Liver (tissue), 9 donors: ENCODE results near the gene TPPP3. TPM values are rescaled to one million over a fixed set of nuclear protein-coding genes. Genes with fewer than 3 reads are reported as not detected.

Source experiments
- DNase-seq: peaks from one replicate; pipeline ENCODE4 v3.0.0-alpha.2; 2017; ENCODE audit warnings: low spot score
- H3K27ac ChIP-seq, 2 donors: one replicate each; pipeline ENCODE4 v1.7.0; 2013; ENCODE audit warnings: inconsistent platforms in 2 of 2, low read length in 2 of 2, control low read depth in 1 of 2, low read depth in 1 of 2, mild to moderate bottlenecking in 1 of 2
- H3K27me3 ChIP-seq, 4 donors: one replicate each; pipeline versions ENCODE4 v1.6.1 to v1.7.0; 2013; ENCODE audit warnings: low read length in 3 of 4, inconsistent platforms in 1 of 4, mild to moderate bottlenecking in 1 of 4, moderate library complexity in 1 of 4; ENCODE audit not compliant: control insufficient read depth in 4 of 4, insufficient read depth in 4 of 4
- H3K36me3 ChIP-seq, 4 donors: one replicate each; pipeline versions ENCODE4 v1.6.1 to v1.7.0; 2013; ENCODE audit warnings: low read length in 3 of 4, mild to moderate bottlenecking in 3 of 4, low read depth in 1 of 4, moderate library complexity in 1 of 4; ENCODE audit not compliant: control insufficient read depth in 4 of 4, insufficient read depth in 3 of 4
- H3K4me1 ChIP-seq, 4 donors: one replicate each; pipeline versions ENCODE4 v1.6.1 to v1.7.0; 2013; ENCODE audit warnings: low read length in 3 of 4, mild to moderate bottlenecking in 3 of 4, moderate library complexity in 1 of 4; ENCODE audit not compliant: control insufficient read depth in 4 of 4, insufficient read depth in 4 of 4
- H3K4me3 ChIP-seq, 3 donors: one replicate each; pipeline versions ENCODE4 v1.6.1 to v1.7.0; 2013; ENCODE audit warnings: low read length in 3 of 3, control low read depth in 1 of 3, low read depth in 1 of 3, mild to moderate bottlenecking in 1 of 3
- H3K9ac ChIP-seq, 2 donors: one replicate each; pipeline ENCODE4 v1.7.0; 2013; ENCODE audit warnings: low read length in 2 of 2, mild to moderate bottlenecking in 2 of 2, moderate library complexity in 2 of 2, control low read depth in 1 of 2, low read depth in 1 of 2
- H3K9me3 ChIP-seq, 4 donors: one replicate each; pipeline versions ENCODE4 v1.6.1 to v1.7.0; 2013; ENCODE audit warnings: low read length in 3 of 4; ENCODE audit not compliant: control insufficient read depth in 4 of 4
- ATF3 ChIP-seq: IDR thresholded peaks from 2 replicates; pipeline ENCODE4 v1.6.1; 2016; ENCODE audit warnings: antibody characterized with exemption
- FOXA1 ChIP-seq: IDR thresholded peaks from 2 replicates; pipeline ENCODE4 v1.6.1; 2016; ENCODE audit warnings: antibody characterized with exemption
- FOXA2 ChIP-seq: IDR thresholded peaks from 2 replicates; pipeline ENCODE4 v1.6.1; 2016; ENCODE audit warnings: antibody characterized with exemption
- GABPA ChIP-seq, 2 donors: IDR thresholded peaks in 1 of 2; conservative IDR thresholded peaks in 1 of 2; 2 replicates each; pipeline ENCODE4 v1.6.1; 2016; ENCODE audit warnings: antibody characterized with exemption in 2 of 2, mild to moderate bottlenecking in 1 of 2, moderate library complexity in 1 of 2
- HNF4A ChIP-seq, 2 donors: conservative IDR thresholded peaks; 2 replicates each; pipeline ENCODE4 v1.6.1; 2016; ENCODE audit warnings: antibody characterized with exemption in 2 of 2, mild to moderate bottlenecking in 2 of 2
- REST ChIP-seq: IDR thresholded peaks from 2 replicates; pipeline ENCODE4 v1.6.1; 2016; ENCODE audit warnings: antibody characterized with exemption, mild to moderate bottlenecking
- SP1 ChIP-seq: IDR thresholded peaks from 2 replicates; pipeline ENCODE4 v1.6.1; 2018; ENCODE audit warnings: antibody characterized with exemption, mild to moderate bottlenecking
- TAF1 ChIP-seq: conservative IDR thresholded peaks from 2 replicates; pipeline ENCODE4 v1.6.1; 2016; ENCODE audit warnings: antibody characterized with exemption, mild to moderate bottlenecking
- YY1 ChIP-seq: IDR thresholded peaks from 2 replicates; pipeline ENCODE4 v1.6.1; 2016; ENCODE audit warnings: antibody characterized with exemption, mild to moderate bottlenecking
- WGBS: extraction: QIAGEN DNeasy Blood & Tissue Kit; methylation state at CpG from one replicate; pipeline ENCODE4 v1.1.7; 2013; 5-methylcytosine and 5-hydroxymethylcytosine counted together
- polyA plus RNA-seq, 2 donors: library from polyadenylated mRNA; stranded (reverse) in 1 of 2; unstranded in 1 of 2; fragments of 200-250 nt in 1 of 2; fragments of >200 nt in 1 of 2; fragmentation: Nextera tagmentation in 1 of 2; extraction: Ambion mirVana in 1 of 2; gene quantifications; one replicate each; pipeline versions ENCODE4 v1.2.1 to v1.2.3, GENCODE V29; 2013 to 2015
- total RNA-seq, 2 donors: library from RNA; depleted of rRNA; stranded (reverse); fragments of >200 nt; gene quantifications; one replicate each; pipeline ENCODE4 v1.2.3, GENCODE V29; 2014
- TF ChIP-seq, protein P1 (sequence below): IDR thresholded peaks from 2 replicates; pipeline ENCODE4 v1.6.1; 2016; ENCODE audit warnings: antibody characterized with exemption
- TF ChIP-seq, protein P2 (sequence below): fragments of 150-350 bp; IDR thresholded peaks from 2 replicates; pipeline ENCODE4 v1.5.1; 2017; ENCODE audit warnings: improper control_type of control experiment, low read depth, low read length; ENCODE audit not compliant: missing input control
- TF ChIP-seq, protein P3 (sequence below): IDR thresholded peaks from 2 replicates; pipeline ENCODE4 v1.6.1; 2016; ENCODE audit warnings: antibody characterized with exemption
- donor health status: healthy.
- donor health status: healthy.
- donor health status: healthy.
- donor health status: healthy.
- donor health status: healthy.

Gene TPPP3
- total and polyA plus RNA-seq, 4 donors, result 0.28 to 0.84 (median 0.55) TPM

DNA sequence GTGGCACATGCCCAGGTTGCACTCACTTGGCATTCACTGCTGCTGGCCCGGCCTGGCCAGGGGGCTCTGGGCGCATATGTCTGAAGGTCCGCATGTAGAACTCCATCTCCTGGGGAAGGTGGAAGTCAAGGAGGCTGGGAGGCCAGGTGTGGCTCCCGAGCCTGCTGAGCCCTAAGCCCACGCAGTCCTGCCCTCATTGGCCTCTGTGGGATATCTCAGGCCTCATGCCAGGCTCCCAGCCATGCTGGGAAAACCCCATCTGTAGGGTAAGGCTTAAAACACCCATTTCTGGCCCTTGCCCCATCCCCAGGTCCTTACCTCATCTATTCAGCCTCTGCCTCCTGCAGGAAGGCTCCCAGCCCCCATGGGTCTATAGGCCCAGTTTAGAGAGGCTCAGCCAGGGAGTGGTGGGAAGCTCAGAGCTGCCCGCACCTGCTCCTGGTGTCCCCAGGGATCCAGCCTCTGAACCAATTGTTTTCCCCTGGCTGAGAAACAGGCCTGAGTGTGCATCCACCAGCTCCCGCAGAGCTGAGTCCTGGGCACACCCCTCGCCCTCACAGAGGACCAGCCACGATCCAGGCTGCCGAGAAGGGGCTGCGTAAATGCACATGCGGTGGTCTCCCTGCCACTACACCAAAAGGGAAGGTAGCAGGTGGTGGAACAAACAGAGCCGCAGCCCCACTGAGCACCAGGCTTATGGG is 2.3 kb upstream of the TPPP3 start:
- TF ChIP-seq HNF4A (conservative IDR thresholded peaks at IDR 0.05), result no peak
- TF ChIP-seq, protein P1, sequence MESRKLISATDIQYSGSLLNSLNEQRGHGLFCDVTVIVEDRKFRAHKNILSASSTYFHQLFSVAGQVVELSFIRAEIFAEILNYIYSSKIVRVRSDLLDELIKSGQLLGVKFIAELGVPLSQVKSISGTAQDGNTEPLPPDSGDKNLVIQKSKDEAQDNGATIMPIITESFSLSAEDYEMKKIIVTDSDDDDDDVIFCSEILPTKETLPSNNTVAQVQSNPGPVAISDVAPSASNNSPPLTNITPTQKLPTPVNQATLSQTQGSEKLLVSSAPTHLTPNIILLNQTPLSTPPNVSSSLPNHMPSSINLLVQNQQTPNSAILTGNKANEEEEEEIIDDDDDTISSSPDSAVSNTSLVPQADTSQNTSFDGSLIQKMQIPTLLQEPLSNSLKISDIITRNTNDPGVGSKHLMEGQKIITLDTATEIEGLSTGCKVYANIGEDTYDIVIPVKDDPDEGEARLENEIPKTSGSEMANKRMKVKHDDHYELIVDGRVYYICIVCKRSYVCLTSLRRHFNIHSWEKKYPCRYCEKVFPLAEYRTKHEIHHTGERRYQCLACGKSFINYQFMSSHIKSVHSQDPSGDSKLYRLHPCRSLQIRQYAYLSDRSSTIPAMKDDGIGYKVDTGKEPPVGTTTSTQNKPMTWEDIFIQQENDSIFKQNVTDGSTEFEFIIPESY, result no peak
- TF ChIP-seq FOXA1, result no peak
- TF ChIP-seq YY1, result no peak
- TF ChIP-seq SP1, result no peak
- TF ChIP-seq ATF3, result no peak
- no peak for TF ChIP-seq GABPA (IDR thresholded peaks at IDR 0.05 in 1 of 2, conservative IDR thresholded peaks at IDR 0.05 in 1 of 2)
- TF ChIP-seq FOXA2, result no peak
- TF ChIP-seq, protein P2, sequence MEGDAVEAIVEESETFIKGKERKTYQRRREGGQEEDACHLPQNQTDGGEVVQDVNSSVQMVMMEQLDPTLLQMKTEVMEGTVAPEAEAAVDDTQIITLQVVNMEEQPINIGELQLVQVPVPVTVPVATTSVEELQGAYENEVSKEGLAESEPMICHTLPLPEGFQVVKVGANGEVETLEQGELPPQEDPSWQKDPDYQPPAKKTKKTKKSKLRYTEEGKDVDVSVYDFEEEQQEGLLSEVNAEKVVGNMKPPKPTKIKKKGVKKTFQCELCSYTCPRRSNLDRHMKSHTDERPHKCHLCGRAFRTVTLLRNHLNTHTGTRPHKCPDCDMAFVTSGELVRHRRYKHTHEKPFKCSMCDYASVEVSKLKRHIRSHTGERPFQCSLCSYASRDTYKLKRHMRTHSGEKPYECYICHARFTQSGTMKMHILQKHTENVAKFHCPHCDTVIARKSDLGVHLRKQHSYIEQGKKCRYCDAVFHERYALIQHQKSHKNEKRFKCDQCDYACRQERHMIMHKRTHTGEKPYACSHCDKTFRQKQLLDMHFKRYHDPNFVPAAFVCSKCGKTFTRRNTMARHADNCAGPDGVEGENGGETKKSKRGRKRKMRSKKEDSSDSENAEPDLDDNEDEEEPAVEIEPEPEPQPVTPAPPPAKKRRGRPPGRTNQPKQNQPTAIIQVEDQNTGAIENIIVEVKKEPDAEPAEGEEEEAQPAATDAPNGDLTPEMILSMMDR, result no peak
- Histone ChIP-seq H3K9ac (no peak overlapping the region), H3K27me3 (peaks cover 0 to 3% (median 1%) of the 10 kb centered on the region in 4 donors), H3K36me3 (no peaks in the 10 kb centered on the region), H3K27ac (peak overlapping the region in 1 of 2 donors; percentile 25), H3K4me3 (no peak overlapping the region), H3K9me3 (no peaks in the 10 kb centered on the region), H3K4me1 (peaks cover 3 to 23% (median 6%) of the 10 kb centered on the region in 4 donors)
- 69% methylated on average over 13 of the region's 13 CpGs for WGBS
- no peak for DNase-seq

GRCh38 chr16:67395105-67395457 is 1.8 kb upstream of the TPPP3 start:
- WGBS, result 59% methylated on average over 10 of the region's 10 CpGs
- H3K36me3 ChIP-seq, result no peaks in the 10 kb centered on the region
- H3K9me3 ChIP-seq, result no peaks in the 10 kb centered on the region
- H3K9ac ChIP-seq, result no peak overlapping the region
- H3K27me3 ChIP-seq, result peaks cover 0 to 3% (median 1%) of the 10 kb centered on the region in 4 donors
- H3K4me3 ChIP-seq, result no peak overlapping the region
- H3K4me1 ChIP-seq, result peaks cover 3 to 23% (median 6%) of the 10 kb centered on the region in 4 donors
- H3K27ac ChIP-seq, result no peak overlapping the region
- no peak for DNase-seq
- TF ChIP-seq YY1 (no peak), TAF1 (no peak), FOXA2 (no peak), HNF4A (conservative IDR thresholded peaks at IDR 0.05) (no peak), REST (no peak)
- TF ChIP-seq, protein P3, sequence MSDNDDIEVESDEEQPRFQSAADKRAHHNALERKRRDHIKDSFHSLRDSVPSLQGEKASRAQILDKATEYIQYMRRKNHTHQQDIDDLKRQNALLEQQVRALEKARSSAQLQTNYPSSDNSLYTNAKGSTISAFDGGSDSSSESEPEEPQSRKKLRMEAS, result no peak
